HepG2 (cell line): ENCODE measurements around the gene ECSCR. TPM values are rescaled to one million over a fixed set of nuclear protein-coding genes. Genes with fewer than 3 reads are reported as not detected.

ENCODE experiments used
- ATAC-seq: fragments of 200-7000 bp; cut with Tn5 transposase; 3 replicates; pipeline ENCODE4 v1.9.1; 2020; ENCODE audit warnings: mild to moderate bottlenecking, moderate library complexity
- BruUV-seq: library from RNA; stranded (reverse); fragments of 400-500 nt; replicated peaks from 2 replicates; lab custom pipeline; 2021; lab: Mats Ljungman, UMichigan
- CTCF ChIA-PET: fragments of 300-600 bp; formaldehyde crosslinking; extraction: SDS; loops from one replicate; lab custom pipeline; 2021; ENCODE audit warnings: low total read pairs, inconsistent platforms, low intra/inter-chr PET ratio; lab: Yijun Ruan, JAX
- POLR2A ChIA-PET: fragments of 350-600 bp; sonication (Branson Sonifier 250); formaldehyde crosslinking; loops from one replicate; lab custom pipeline; 2020; ENCODE audit warnings: antibody characterized with exemption, inconsistent platforms; lab: Yijun Ruan, JAX
- DNase-seq: peaks from one replicate; pipeline ENCODE4 v3.0.0-alpha.2; 2015; ENCODE audit warnings: low spot score
- FAIRE-seq: peaks from 3 replicates; lab custom pipeline; 2011; peaks lifted over from hg19 to GRCh38; lab: Jason Lieb, UNC
- H2AFZ ChIP-seq: one replicate; pipeline ENCODE4 v1.6.1; 2011; ENCODE audit warnings: low read length, inconsistent platforms
- H3K27ac ChIP-seq: fragments of 300-600 bp; 3 replicates; pipeline ENCODE4 v1.8.0; 2011; ENCODE audit warnings: mixed run types, mild to moderate bottlenecking, mixed read lengths, low read length, inconsistent platforms; ENCODE audit not compliant: insufficient read depth; ENCODE audit errors: extremely low read length
- H3K27me3 ChIP-seq, 2 experiments: fragments of 200-600 bp in 1 of 2; 2 replicates in 1 of 2; 3 replicates in 1 of 2; pipeline versions ENCODE4 v1.6.0 to v1.8.0; 2011; ENCODE audit warnings: low read length in 2 of 2, mild to moderate bottlenecking in 2 of 2, moderate library complexity in 2 of 2, inconsistent platforms in 1 of 2; ENCODE audit not compliant: insufficient read depth in 2 of 2, control insufficient read depth in 1 of 2
- H3K36me3 ChIP-seq, 2 experiments: fragments of 200-600 bp in 1 of 2; replicated peaks in 1 of 2; 2 replicates in 1 of 2; 3 replicates in 1 of 2; pipeline versions ENCODE4 v1.5.1 to v1.8.0; 2011; ENCODE audit warnings: low read length in 2 of 2, inconsistent platforms in 1 of 2; ENCODE audit not compliant: insufficient read depth in 2 of 2, control insufficient read depth in 1 of 2
- H3K4me1 ChIP-seq: 2 replicates; pipeline ENCODE4 v1.5.1; 2012; ENCODE audit warnings: low read length, inconsistent platforms; ENCODE audit not compliant: insufficient read depth
- H3K4me2 ChIP-seq: 2 replicates; pipeline ENCODE4 v1.6.0; 2011; ENCODE audit warnings: low read depth, low read length, inconsistent platforms
- H3K4me3 ChIP-seq, 3 experiments: fragments of 200-600 bp in 1 of 3; sonication (generic), shearing (Covaris generic) in 1 of 3; replicated peaks in 1 of 3; 2 replicates each; pipeline ENCODE4 v1.5.1; 2011 to 2016; ENCODE audit warnings: low read length in 3 of 3, inconsistent platforms in 2 of 3, low read depth in 2 of 3, mild to moderate bottlenecking in 2 of 3, control low read depth in 1 of 3, mixed read lengths in 1 of 3; ENCODE audit not compliant: insufficient read depth in 1 of 3
- H3K79me2 ChIP-seq: one replicate; pipeline ENCODE4 v1.6.1; 2011; ENCODE audit warnings: low read length, inconsistent platforms; ENCODE audit not compliant: insufficient read depth
- H3K9ac ChIP-seq: 2 replicates; pipeline ENCODE4 v1.6.0; 2011; ENCODE audit warnings: mild to moderate bottlenecking, low read depth, low read length, inconsistent platforms; ENCODE audit not compliant: insufficient read depth
- H3K9me3 ChIP-seq: 2 replicates; pipeline ENCODE4 v1.5.1; 2012; ENCODE audit warnings: mild to moderate bottlenecking, low read length
- H4K20me1 ChIP-seq: 2 replicates; pipeline ENCODE4 v1.6.0; 2011; ENCODE audit warnings: inconsistent platforms, mild to moderate bottlenecking, low read length, moderate library complexity; ENCODE audit not compliant: insufficient read depth
- IKZF1 ChIP-seq: fragments of 450-650 bp; IDR thresholded peaks from 2 replicates; pipeline ENCODE4 v1.7.1; 2016
- ZNF782 ChIP-seq: sonication (generic); formaldehyde crosslinking; IDR thresholded peaks from 2 replicates; pipeline ENCODE4 v1.4.0; 2020; ENCODE audit warnings: missing genetic modification reagents, mild to moderate bottlenecking, borderline replicate concordance
- WGBS: methylation state at CpG from one replicate; pipeline ENCODE4 v1.1.6; 2017; ENCODE audit warnings: low lambda C conversion rate; 5-methylcytosine and 5-hydroxymethylcytosine counted together
- in situ Hi-C: cut with HindIII; loops from 2 replicates; pipeline ENCODE4 v1.10.0; 2017; ENCODE audit warnings: low pct_unique_long_range_greater_than_20kb; ENCODE audit not compliant: extremely low pct_ligation_motif_present
- intact Hi-C: fragments of 100-400 bp; cut with micrococcal nuclease; formaldehyde crosslinking; loops from one replicate; pipeline ENCODE4 v1.10.0; 2022; ENCODE audit not compliant: unreplicated experiment
- polyA plus RNA-seq, 8 experiments: library from polyadenylated mRNA; depleted of rRNA in 3 of 8; stranded (reverse) in 7 of 8; unstranded in 1 of 8; fragments of >200 nt; fragmentation: Illumina TruSeq in 4 of 8; extraction: Trizol in 4 of 8; gene quantifications; 2 replicates each; pipeline versions ENCODE4 v1.2.1 to v1.2.3, GENCODE V29; 2011 to 2016; ENCODE audit warnings: low read depth in 4 of 8, missing spikeins in 1 of 8, mixed read lengths in 1 of 8; ENCODE audit not compliant: insufficient read depth in 1 of 8
- total RNA-seq, 5 experiments: library from RNA; depleted of rRNA; stranded (reverse); fragments of >200 nt; fragmentation: Illumina TruSeq; extraction: Trizol; gene quantifications; 2 replicates each; pipeline ENCODE4 v1.2.3, GENCODE V29; 2016; ENCODE audit warnings: low read depth in 1 of 5
- TF ChIP-seq, protein P1 (sequence below): sonication (generic); formaldehyde crosslinking; IDR thresholded peaks from 2 replicates; pipeline ENCODE4 v1.9.0; 2021; ENCODE audit warnings: mild to moderate bottlenecking, missing genetic modification reagents

The ECSCR gene
- total and polyA plus RNA-seq, 2 of the 13 experiments (the other 11 are each of a cell fraction or from before 2014, with no cell fraction given), result 0.18 TPM; not detected in 1

GRCh38 chr5:139453683-139454567 lies 8.6 kb downstream of the ECSCR start:
- Histone ChIP-seq H2AFZ (no peak overlapping the region), H3K4me2 (no peak overlapping the region), H3K9ac (no peak overlapping the region), H3K4me1 (peaks cover 3% of the 10 kb centered on the region), H3K36me3 (no peaks in the 10 kb centered on the region), H3K27ac (no peak overlapping the region), H3K27me3 (peaks cover 4 to 26% of the 10 kb centered on the region in 2 experiments; a peak in 3 of 5 replicates), H4K20me1 (no peaks in the 10 kb centered on the region), H3K79me2 (no peaks in the 10 kb centered on the region), H3K9me3 (no peaks in the 10 kb centered on the region), H3K4me3 (no peak overlapping the region)
- BruUV-seq, result no TSS peak
- in situ Hi-C loops (no loop called here), intact Hi-C loops (no loop called here)
- 57% methylated on average over 3 of the region's 3 CpGs for WGBS
- DNase-seq (no peak), FAIRE-seq (no peak), ATAC-seq (no peak)
- no peak for TF ChIP-seq ZNF782 (CRISPR knock-in tag)
- TF ChIP-seq IKZF1, result peak; percentile 42; the same call in 1 of the 2 replicates
- TF ChIP-seq, protein P1, sequence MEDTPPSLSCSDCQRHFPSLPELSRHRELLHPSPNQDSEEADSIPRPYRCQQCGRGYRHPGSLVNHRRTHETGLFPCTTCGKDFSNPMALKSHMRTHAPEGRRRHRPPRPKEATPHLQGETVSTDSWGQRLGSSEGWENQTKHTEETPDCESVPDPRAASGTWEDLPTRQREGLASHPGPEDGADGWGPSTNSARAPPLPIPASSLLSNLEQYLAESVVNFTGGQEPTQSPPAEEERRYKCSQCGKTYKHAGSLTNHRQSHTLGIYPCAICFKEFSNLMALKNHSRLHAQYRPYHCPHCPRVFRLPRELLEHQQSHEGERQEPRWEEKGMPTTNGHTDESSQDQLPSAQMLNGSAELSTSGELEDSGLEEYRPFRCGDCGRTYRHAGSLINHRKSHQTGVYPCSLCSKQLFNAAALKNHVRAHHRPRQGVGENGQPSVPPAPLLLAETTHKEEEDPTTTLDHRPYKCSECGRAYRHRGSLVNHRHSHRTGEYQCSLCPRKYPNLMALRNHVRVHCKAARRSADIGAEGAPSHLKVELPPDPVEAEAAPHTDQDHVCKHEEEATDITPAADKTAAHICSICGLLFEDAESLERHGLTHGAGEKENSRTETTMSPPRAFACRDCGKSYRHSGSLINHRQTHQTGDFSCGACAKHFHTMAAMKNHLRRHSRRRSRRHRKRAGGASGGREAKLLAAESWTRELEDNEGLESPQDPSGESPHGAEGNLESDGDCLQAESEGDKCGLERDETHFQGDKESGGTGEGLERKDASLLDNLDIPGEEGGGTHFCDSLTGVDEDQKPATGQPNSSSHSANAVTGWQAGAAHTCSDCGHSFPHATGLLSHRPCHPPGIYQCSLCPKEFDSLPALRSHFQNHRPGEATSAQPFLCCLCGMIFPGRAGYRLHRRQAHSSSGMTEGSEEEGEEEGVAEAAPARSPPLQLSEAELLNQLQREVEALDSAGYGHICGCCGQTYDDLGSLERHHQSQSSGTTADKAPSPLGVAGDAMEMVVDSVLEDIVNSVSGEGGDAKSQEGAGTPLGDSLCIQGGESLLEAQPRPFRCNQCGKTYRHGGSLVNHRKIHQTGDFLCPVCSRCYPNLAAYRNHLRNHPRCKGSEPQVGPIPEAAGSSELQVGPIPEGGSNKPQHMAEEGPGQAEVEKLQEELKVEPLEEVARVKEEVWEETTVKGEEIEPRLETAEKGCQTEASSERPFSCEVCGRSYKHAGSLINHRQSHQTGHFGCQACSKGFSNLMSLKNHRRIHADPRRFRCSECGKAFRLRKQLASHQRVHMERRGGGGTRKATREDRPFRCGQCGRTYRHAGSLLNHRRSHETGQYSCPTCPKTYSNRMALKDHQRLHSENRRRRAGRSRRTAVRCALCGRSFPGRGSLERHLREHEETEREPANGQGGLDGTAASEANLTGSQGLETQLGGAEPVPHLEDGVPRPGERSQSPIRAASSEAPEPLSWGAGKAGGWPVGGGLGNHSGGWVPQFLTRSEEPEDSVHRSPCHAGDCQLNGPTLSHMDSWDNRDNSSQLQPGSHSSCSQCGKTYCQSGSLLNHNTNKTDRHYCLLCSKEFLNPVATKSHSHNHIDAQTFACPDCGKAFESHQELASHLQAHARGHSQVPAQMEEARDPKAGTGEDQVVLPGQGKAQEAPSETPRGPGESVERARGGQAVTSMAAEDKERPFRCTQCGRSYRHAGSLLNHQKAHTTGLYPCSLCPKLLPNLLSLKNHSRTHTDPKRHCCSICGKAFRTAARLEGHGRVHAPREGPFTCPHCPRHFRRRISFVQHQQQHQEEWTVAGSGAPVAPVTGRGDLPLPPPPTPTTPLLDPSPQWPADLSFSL, result peak; percentile 78; the same call in 1 of the 2 replicates
- CTCF ChIA-PET, result no interaction called here
- POLR2A ChIA-PET, result no interaction called here
